A204.1 (cell line): ENCODE results near the gene CNPY2.
A peak's percentile ranks its signal among the peaks of the same experiment; 100 is the strongest.
"Not testable (repeated sequence)": the region's sequence is repeated elsewhere in the genome, so short reads cannot be mapped to it uniquely, and the experiment has no call there.

Experiments used
- FAIRE-seq: peaks from 2 replicates; lab custom pipeline; 2012; peaks lifted over from hg19 to GRCh38; lab: Jason Lieb, UNC

Gene CNPY2

DNA sequence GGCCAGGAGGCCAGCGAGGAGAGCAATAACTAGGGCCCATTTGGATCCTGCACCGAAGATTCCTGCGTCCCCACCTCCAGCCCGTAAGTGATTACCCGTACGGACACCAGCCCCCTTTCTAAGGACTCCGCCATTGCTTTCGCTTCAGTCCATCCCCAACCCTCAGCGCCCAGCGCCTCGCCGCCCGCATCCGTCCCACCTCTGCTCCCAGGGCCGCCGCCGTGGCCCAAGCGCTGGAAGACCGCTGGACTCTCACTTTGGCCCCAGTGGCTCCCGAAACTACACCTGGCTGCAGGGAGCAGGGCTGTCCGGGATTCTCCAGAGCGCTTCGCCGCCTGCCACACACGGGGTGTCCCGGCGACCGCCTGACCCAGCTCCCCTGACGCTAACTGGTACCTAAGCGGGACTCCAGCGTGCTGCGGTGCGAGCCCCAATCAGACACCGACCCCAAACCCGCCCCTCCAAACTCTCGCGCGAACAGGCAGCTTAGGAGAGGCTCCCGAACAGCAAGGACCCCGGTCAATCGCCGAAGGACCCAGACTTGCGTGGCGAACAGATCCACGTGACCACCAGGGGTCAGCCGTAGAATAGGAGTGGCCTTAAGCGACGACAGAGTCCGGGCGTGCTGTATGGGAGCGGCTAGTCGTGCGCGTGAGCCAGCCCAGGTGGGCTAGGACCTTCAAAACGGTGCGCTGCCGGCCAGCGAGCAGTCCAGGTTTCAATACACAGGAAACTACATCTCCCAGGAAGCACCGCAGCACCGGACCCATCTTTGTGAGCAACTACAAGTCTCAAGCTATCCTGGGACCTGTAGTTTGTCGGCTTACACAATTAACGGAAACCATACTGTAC, at the start of gene CNPY2:
CNPY2 (minus strand) TSS at position 367 of the 852 bp plus-strand sequence. CDS start 771 bp downstream, outside the sequence.
- peak; percentile 67 for FAIRE-seq

DNA sequence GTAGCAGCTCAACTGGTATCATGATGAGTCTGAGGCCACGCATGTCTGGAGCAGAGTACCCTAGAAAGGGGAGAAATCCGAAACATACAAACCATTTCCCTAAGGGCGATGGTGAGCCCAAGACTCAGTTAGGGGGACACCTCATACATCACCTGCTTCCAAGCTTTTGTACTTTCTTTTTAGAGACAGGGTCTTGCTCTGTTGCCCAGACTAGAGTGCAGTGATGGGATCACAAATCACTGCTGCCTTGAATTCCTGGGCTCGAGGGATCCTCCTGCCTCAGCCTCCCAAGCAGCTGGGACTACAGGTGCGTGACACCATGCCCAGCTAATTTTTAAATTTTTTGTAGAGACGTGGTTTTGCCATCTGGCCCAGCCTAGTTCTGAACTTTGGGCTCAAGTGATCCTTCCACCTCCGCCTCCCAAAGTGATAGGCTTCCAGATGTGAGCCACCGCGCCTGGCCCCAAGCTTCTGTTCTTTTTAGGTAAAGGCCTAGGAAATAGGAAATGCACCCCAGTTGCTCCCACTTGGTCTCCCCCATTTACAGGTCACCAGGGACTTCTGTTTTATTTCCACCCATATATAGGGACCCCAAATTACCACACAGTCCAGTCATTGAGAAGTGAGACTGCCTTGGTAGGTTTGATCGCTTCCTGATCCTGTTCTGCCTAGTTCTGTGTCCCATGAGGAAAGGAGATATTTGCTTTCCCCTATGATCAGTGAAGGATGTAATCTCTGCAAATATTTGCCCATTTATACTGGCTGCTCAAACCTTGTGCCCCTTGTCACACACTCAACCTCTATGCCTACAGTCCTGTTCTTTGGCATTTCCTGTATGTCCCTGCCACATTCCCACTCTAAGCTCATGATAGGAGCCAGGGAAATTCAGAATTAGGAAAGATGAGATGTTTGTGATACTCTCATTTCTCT, 46.6 kb upstream of the CNPY2 start, which contains the start of gene APOF:
APOF (minus strand) TSS at position 728 of the 930 bp plus-strand sequence; CDS start at position 616, 112 bp downstream.
- FAIRE-seq = no peak

GRCh38 chr12:56361487-56362129, 45.8 kb upstream of the CNPY2 start:
- no peak for FAIRE-seq

DNA sequence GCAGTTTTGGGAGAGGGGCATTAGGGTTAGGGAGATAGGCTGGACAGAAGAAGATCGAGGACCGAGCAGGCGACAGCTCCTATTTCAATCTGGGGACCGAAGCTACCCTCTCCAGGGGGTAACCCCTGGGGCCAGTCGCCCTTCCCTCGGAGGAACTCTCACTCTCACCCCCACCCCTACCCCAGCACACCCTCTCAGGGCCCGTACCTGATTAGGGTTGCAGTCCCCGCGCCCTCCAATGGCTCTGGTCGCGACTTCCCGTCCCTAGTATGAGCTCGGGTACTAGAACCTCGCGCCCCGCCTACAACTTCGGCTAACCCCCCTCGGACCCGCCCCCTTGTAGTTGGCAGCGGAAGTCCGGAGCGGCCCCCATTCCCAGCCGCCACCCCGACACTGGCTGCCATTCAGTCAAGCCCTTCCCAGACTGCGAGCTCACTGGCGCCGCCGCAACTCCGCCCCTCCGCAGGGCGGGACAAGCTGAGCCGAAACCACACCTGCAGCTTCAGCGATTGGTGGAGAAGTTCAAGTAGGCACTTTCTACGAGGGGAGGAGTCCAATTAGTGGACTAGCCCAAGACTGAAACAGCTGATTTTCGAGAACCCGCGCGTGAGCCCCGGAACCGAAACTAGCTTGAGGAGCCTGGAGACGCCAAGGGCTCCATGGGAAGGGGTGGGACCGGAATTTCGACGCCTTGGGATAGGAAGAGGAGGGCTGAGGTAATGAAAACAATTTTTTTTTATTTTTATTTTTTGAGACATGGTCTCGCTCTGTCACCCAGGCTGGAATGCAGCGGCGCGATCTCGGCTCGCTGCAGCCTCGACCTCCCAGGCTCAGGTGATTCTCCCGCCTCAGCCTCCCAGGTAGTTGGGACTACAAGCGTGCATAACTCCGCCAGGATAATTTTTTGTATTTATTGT, 44.3 kb upstream of the CNPY2 start, which contains the start of gene STAT2:
STAT2 (minus strand) TSS at position 257 of the 917 bp plus-strand sequence. CDS start 3,536 bp downstream, outside the sequence.
- peak; percentile 100 for FAIRE-seq

GRCh38 chr12:56358836-56359532, 43.2 kb upstream of the CNPY2 start:
- FAIRE-seq = no peak

GRCh38 chr12:56351325-56351724, 35.5 kb upstream of the CNPY2 start:
- no peak for FAIRE-seq

- no peak for FAIRE-seq
These were observed 34.9 kb upstream of the CNPY2 start for GRCh38 chr12:56350662-56351061.

DNA sequence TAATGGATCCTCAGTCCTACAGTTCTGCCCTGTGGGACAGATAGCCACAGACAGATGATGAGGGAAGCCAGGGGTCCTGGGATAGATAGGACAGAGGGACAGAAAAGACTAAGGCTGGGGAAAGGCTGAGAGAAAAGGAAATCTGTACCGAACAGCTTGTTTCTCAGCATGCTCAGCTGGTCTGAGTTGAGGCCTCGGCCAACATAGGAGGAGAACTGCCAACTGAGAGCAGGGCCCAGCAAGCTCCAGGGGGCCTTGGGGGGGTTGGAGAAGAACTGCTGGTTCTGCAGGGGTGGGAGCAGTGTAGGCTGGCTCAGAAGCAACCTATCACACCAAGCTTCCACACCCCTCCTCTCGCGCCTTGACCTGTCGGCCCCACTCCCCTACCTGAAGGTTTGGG, 33.0 kb upstream of the CNPY2 start:
- FAIRE-seq = no peak

- not testable (repeated sequence) for FAIRE-seq
These were observed 31.5 kb upstream of the CNPY2 start for GRCh38 chr12:56347255-56347654.

DNA sequence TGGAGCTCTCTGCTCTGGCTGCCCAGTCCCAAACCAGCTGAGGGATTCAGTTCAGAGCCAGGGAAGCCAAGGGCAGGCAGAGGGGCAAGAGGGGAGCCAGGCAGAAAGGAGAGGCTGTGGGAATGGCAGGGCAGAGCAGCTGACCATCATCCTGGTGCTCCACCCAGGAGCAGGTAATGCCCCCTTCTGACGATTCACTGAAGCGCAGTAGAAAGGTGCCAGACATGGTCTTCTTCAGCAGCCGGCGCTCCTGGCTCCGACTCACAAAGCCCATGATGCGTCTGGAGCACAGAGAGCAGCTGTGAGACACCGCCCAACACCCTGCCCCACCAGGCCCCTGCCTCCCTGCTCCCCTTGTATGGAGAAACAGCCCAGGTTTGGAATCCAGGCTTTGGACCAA, 30.9 kb upstream of the CNPY2 start:
- no peak for FAIRE-seq

DNA sequence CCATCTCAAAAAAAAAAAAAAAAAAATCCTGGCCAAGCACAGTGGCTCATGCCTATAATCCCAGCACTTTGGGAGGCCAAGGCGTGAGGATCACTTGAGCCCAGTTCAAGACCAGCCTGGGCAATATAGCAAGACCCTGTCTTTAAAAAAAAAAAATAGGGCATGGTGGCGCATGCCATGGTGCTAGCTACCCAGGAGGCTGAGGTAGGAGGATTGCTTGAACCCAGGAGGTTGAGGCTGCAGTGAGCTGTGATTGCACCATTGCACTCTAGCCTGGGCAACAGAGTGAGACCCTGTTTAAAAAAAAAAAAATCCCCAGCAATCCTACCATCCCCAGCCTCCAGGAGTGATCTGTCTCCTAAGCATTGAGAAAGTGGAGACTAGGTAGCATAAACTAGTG, 26.5 kb upstream of the CNPY2 start:
- FAIRE-seq = not testable (repeated sequence)

- no peak for FAIRE-seq
These were observed 25.8 kb upstream of the CNPY2 start for GRCh38 chr12:56341616-56342015.

- FAIRE-seq = no peak
These were observed 23.3 kb upstream of the CNPY2 start for GRCh38 chr12:56339158-56339422.

- no peak for FAIRE-seq
These were observed 22.7 kb upstream of the CNPY2 start, which contains the start of gene IL23A for GRCh38 chr12:56338308-56339157. Gene IL23A (plus strand): TSS chr12:56338884. CDS start chr12:56339045, 161 bp downstream.

DNA sequence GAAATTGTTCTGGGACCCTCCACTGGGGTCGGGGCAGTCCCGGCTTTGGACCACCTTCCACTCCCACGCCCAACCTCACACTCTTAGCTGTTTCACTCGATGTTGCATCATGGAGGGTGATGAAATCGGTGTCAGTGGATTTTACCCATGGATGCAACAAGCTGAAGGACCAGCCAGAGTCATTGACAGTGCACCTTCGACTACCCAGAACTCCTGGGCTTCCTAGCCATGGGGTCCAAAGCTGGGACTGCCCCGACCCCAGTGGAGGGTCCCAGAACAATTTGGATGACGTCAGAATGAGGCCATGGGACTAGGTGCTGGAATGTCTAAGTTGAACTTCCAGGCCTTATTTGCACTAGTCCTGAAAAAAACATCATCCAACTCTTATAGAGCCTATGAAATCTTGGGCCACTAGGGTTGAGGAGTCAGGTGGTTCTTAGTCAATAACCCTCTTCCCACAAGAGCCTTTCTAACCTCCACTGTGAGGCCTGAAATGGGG, 22.0 kb upstream of the CNPY2 start:
- no peak for FAIRE-seq

DNA sequence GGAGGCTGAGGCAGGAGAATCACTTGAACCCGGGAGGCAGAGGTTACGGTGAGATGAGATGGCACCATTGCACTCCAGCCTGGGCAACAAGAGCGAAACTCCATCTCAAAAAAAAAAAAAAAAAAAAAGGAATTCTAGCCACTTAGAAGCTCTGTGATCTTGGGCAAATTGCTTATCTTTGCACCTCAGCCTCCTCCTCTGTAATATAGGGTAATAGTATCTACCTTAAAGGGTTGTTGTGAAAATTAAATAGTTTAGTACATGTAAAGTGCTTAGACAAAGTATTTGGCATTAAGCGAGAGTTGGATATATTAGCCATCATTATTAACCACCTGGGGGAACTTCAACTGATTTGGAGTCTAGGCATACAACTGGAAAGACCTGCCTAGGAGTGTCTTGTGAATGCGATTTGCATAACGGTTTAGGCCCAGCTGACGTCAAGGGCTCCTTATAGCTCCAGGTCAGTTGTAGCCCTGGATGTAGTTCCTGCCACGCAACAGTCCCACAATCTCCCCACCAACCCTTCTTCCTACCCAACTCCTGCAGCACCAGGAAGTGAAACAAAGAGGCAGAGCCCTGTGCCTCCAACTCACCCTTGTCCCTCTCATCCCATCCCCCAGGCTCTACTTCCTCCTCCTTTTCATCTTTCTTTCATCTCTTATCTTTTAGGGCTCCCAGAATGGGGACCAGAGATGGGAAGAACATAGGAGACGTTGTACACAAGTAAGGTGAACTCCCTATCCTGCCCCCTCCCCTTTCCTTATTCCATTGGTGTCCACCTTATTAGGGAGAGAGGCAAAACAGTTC, 20.8 kb upstream of the CNPY2 start:
- no peak for FAIRE-seq

GRCh38 chr12:56335527-56335926, 19.7 kb upstream of the CNPY2 start:
- not testable (repeated sequence) for FAIRE-seq

GRCh38 chr12:56334490-56334793, 18.7 kb upstream of the CNPY2 start:
- FAIRE-seq = no peak
